ENCODE measurements around the gene ENTPD5.

- TF ChIP-seq POLR2A (IDR thresholded peaks at IDR 0.05; ENCODE audit: low read length) (no peak), GATA1 (IDR thresholded peaks at IDR 0.05; ENCODE audit: low read depth, low read length) (no peak)
Measured at GRCh38 chr14:74035556-74035955, 16.5 kb upstream of the ENTPD5 start.
